IPS DF 4.7 (cell line): ENCODE results near the gene SLC13A3.
A peak's percentile ranks its signal among the peaks of the same experiment; 100 is the strongest.

Experiments
- DNase-seq: peaks from one replicate; pipeline ENCODE4 v3.0.0-alpha.2; 2013; ENCODE audit warnings: low spot score; ENCODE audit errors: extremely low read depth

SLC13A3 gene, protein sequence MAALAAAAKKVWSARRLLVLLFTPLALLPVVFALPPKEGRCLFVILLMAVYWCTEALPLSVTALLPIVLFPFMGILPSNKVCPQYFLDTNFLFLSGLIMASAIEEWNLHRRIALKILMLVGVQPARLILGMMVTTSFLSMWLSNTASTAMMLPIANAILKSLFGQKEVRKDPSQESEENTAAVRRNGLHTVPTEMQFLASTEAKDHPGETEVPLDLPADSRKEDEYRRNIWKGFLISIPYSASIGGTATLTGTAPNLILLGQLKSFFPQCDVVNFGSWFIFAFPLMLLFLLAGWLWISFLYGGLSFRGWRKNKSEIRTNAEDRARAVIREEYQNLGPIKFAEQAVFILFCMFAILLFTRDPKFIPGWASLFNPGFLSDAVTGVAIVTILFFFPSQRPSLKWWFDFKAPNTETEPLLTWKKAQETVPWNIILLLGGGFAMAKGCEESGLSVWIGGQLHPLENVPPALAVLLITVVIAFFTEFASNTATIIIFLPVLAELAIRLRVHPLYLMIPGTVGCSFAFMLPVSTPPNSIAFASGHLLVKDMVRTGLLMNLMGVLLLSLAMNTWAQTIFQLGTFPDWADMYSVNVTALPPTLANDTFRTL

GRCh38 chr20:46651091-46651962 lies at the start of gene SLC13A3:
Gene SLC13A3, minus strand, starts transcription at chr20:46651459. Its CDS starts 38 bp downstream, at chr20:46651421.
- no peak for DNase-seq

GRCh38 chr20:46701057-46701456 lies 49.8 kb upstream of the SLC13A3 start:
- no peak for DNase-seq

- no peak for DNase-seq
Measured at GRCh38 chr20:46700481-46700880, 49.2 kb upstream of the SLC13A3 start.

- no peak for DNase-seq
Measured at GRCh38 chr20:46699651-46700359, 48.5 kb upstream of the SLC13A3 start.

DNA sequence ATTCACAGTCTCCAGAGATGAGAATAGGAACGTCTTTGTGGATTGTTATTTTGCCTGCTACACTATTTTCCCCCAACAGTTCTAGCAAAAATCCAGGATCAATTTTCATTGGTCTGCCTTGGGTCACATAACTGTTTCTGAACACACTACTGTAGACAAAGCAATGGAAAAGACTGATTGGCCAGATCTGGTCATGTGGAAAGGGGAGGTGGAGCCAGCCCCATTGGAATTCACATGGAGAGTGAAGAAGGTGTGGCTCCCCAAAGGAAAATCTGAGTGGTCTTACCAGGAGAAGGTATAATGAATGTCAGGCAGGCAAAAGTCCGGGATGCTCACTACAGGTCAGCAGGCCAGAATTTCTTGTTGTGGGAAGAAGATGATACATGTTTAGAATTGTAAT lies 47.5 kb upstream of the SLC13A3 start:
- DNase-seq = no peak

- DNase-seq = no peak
Measured at GRCh38 chr20:46696791-46697279, 45.6 kb upstream of the SLC13A3 start.

DNA sequence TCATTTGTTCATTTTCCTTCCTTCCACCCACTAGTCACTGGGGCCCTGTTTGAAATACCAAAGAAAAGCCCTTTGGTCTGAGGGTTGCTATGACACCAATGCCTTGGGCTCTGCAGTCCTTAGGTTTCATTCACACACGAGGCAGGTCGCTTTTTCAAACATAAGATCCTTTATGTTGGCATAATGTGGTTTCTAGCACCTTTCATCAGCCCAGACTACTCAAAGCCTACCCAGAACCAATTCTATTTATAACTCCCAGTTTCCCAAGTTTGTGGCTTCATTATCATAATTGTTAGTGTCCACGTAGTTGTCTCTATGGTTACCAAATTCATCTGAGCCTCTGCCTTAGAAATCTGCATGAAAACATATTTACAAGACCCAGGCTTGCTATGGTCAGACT lies 44.6 kb upstream of the SLC13A3 start:
- no peak for DNase-seq

GRCh38 chr20:46694484-46694883 lies 43.2 kb upstream of the SLC13A3 start:
- no peak for DNase-seq

DNA sequence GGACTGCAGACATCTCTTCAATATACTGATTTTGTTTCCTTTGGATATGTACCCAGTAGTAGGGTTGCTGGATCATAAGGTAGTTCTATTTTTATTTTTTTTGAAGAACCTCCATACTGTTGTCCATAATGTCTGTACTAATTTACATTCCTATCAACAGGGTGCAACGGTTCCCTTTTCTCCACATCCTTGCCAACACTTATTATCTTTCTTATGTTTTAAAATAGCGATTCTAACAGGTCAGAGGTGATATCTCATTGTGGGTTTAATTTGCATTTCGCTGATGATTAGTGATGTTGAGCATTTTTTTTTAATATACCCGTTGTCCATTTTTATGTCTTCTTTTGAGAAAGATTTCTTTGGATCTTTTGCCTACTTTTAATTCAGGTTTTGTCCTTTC lies 39.9 kb upstream of the SLC13A3 start:
- DNase-seq = no peak

DNA sequence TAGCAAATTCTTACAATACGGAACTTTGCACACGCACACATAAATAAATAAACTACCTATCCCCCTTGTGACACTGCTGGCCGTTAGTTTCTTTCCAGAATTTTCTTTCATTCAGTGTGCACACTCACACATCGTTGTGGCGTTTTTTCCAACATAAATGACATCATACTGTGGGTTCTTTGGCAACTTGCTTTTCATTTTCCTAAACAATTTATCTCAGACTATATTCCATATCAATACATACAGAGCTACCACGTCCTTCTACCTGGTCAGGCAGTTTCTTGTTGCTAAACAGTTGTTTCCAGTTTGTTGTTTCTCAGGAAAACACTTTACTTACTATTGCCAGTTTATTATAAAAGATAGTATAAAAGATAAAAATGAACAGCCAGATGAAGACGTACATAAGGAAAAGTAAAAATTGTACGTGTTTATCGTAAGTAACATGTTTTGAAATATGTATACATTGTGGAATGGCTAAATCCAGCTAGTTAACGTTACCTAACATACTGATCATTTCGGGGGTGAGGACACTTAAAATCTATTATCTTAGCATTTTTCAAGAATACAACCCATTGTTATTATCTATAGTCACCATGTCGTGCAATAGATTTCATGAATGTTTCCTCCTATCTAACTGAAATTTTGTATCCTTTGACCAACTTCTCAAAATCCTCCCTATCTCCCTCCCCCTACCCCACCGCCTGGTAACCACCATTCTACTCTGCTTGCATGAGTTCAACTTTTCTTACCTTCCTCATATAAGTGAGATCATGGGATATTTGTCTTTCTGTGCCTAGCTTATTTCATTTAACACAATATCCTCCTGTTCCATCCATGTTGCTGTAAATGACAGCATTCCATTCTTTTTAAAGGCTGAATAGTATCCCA lies 39.2 kb upstream of the SLC13A3 start:
- DNase-seq = no peak

DNA sequence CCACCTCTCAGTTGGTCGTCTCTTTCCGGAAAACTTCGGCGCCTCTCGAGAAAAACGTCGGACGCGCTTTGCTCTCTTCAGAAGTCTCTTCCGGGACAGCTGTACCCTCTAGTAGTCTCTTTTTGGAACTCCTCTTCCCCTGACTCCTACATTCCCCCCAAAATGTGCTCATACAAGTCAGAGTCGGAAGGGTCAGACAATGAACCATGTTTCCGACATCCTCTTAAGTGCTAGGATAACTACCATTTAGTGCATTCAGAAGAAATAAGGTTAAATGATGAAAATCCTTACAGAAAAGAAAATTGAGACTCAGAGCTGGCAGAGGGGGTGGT lies 38.5 kb upstream of the SLC13A3 start:
- DNase-seq = no peak

GRCh38 chr20:46689082-46689753 lies 38.0 kb upstream of the SLC13A3 start, which contains the start of gene TP53RK:
Gene TP53RK, minus strand, starts transcription at chr20:46689444. Its CDS starts 30 bp downstream, at chr20:46689414.
- peak; percentile 95 for DNase-seq

DNA sequence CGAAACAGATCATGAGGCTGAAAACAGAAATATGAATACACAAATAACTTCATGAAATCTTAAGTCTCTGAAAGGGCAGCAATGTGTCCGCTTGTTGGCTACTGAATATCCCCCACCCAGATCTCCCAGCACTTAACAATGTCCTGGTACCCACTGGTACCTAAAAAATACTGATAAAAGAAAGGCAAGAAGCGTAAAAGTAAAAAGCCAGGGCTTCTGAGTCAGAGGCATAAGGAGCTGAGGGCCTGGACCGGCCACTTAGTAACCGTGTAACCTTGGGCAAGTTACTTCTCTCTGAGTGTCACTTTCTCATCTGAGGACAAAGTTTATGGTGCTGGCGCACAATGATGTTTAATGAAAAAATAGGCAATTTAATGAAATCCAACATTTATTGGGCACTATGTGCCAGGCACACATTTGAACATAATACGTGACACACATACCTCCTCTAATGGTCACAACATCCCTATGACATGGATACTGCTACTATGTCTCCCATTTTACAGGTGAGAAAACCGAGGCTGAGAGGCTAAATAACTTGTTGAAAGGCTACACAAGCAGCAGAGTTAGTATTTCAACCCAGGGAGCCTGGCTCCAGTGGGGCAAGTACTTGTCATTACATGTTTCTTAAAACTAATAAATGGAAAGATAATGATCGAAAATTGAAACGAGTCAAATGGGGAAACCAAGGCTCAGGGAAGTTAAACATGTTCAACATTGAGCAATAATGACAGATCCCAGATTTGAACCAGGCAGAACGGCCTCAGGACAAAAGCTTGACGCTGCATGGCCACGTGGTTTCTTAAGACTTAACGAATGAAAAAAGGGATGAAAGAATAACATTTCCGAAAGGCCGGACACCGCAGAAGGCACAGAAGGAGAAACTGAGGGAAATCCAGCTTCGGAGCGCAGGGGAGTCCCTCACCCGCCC lies 37.2 kb upstream of the SLC13A3 start:
- no peak for DNase-seq

- no peak for DNase-seq
Measured at GRCh38 chr20:46683939-46684750, 32.9 kb upstream of the SLC13A3 start.

DNA sequence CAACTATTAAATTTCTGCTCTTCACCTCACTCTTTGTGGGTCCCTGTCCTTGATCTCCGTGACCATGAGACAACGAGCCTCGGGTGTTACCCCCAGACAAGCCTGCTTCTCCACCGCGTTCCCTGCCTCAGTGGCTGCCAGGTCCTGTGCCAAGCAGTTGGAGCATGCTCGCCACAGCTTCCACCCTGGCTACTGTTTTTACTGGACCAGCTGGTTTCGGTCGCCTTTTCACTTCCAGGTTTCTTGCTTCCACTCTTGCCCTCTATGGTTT lies 32.3 kb upstream of the SLC13A3 start:
- no peak for DNase-seq

- DNase-seq = no peak
Measured at GRCh38 chr20:46683011-46683667, 31.9 kb upstream of the SLC13A3 start.

GRCh38 chr20:46682063-46682821 lies 31.0 kb upstream of the SLC13A3 start:
- DNase-seq = no peak
